Keratinocyte (primary cell): Measurements from ENCODE around the gene MAP7. TPM values are rescaled to one million over a fixed set of nuclear protein-coding genes. Genes with fewer than 3 reads are reported as not detected.

Experiments used
- DNase-seq: peaks from one replicate; pipeline ENCODE4 v3.0.0-alpha.2; 2011; ENCODE audit warnings: low read depth, missing footprints, low spot score
- FAIRE-seq: peaks from 2 replicates; lab custom pipeline; 2011; peaks lifted over from hg19 to GRCh38; lab: Jason Lieb, UNC
- H2AFZ ChIP-seq: 2 replicates; pipeline ENCODE4 v1.6.0; 2012; ENCODE audit warnings: low read length, control low read depth, inconsistent platforms; ENCODE audit not compliant: control insufficient read depth
- H3K27ac ChIP-seq: 2 replicates; pipeline ENCODE4 v1.5.1; 2011; ENCODE audit warnings: low read length; ENCODE audit not compliant: control insufficient read depth, insufficient read depth
- H3K27me3 ChIP-seq: 3 replicates; pipeline ENCODE4 v1.6.0; 2011; ENCODE audit warnings: low read length; ENCODE audit not compliant: control insufficient read depth, insufficient read depth; ENCODE audit errors: extremely low read depth
- H3K36me3 ChIP-seq, 2 experiments: 2 replicates in 1 of 2; 3 replicates in 1 of 2; pipeline ENCODE4 v1.5.1; 2011; ENCODE audit warnings: low read length in 2 of 2, mild to moderate bottlenecking in 1 of 2; ENCODE audit not compliant: control insufficient read depth in 2 of 2, insufficient read depth in 2 of 2; ENCODE audit errors: extremely low read depth in 1 of 2
- H3K4me1 ChIP-seq: 3 replicates; pipeline ENCODE4 v1.5.1; 2011; ENCODE audit warnings: low read length; ENCODE audit not compliant: control insufficient read depth, insufficient read depth; ENCODE audit errors: extremely low read depth
- H3K4me2 ChIP-seq: 3 replicates; pipeline ENCODE4 v1.6.0; 2011; ENCODE audit warnings: low read depth, low read length; ENCODE audit not compliant: control insufficient read depth, insufficient read depth; ENCODE audit errors: extremely low read depth
- H3K4me3 ChIP-seq, 3 experiments: fragments of 200-600 bp in 1 of 3; sonication (generic) in 1 of 3; 2 replicates in 2 of 3; 3 replicates in 1 of 3; pipeline ENCODE4 v1.5.1; 2011 to 2016; ENCODE audit warnings: low read length in 3 of 3, mild to moderate bottlenecking in 3 of 3, control low read depth in 2 of 3, inconsistent platforms in 1 of 3, low read depth in 1 of 3, mixed read lengths in 1 of 3, mixed run types in 1 of 3, moderate library complexity in 1 of 3; ENCODE audit not compliant: control insufficient read depth in 2 of 3, insufficient read depth in 2 of 3; ENCODE audit errors: extremely low read depth in 1 of 3
- H3K79me2 ChIP-seq: 2 replicates; pipeline ENCODE4 v1.6.0; 2012; ENCODE audit warnings: low read length; ENCODE audit not compliant: control insufficient read depth, insufficient read depth
- H3K9ac ChIP-seq: 3 replicates; pipeline ENCODE4 v1.6.0; 2011; ENCODE audit warnings: low read length; ENCODE audit not compliant: control insufficient read depth, insufficient read depth; ENCODE audit errors: extremely low read depth
- H3K9me1 ChIP-seq: 3 replicates; pipeline ENCODE4 v1.6.0; 2011; ENCODE audit warnings: low read length; ENCODE audit not compliant: control insufficient read depth, insufficient read depth; ENCODE audit errors: extremely low read depth
- H3K9me3 ChIP-seq: 2 replicates; pipeline ENCODE4 v1.5.1; 2012; ENCODE audit warnings: low read depth, low read length; ENCODE audit not compliant: control insufficient read depth
- H4K20me1 ChIP-seq: 3 replicates; pipeline ENCODE4 v1.6.0; 2011; ENCODE audit warnings: low read length; ENCODE audit not compliant: control insufficient read depth, insufficient read depth; ENCODE audit errors: extremely low read depth
- CTCF ChIP-seq, 3 experiments: IDR thresholded peaks in 1 of 3; conservative IDR thresholded peaks in 1 of 3; optimal IDR thresholded peaks in 1 of 3; 2 replicates in 2 of 3; 3 replicates in 1 of 3; pipeline versions ENCODE3 to v1.5.1; 2011; ENCODE audit warnings: low read length in 3 of 3, mild to moderate bottlenecking in 3 of 3, moderate library complexity in 2 of 3, control low read depth in 1 of 3, inconsistent platforms in 1 of 3; ENCODE audit not compliant: insufficient read depth in 2 of 3; ENCODE audit errors: extremely low read depth in 1 of 3
- EZH2 ChIP-seq: IDR thresholded peaks from one replicate; pipeline ENCODE4 v1.6.1; 2012; ENCODE audit warnings: inconsistent platforms, mild to moderate bottlenecking, low read length, moderate library complexity
- dilution Hi-C: fragments of 300-500 bp; cut with MboI; formaldehyde crosslinking; loops from one replicate; pipeline ENCODE4 v1.7.0; 2020; ENCODE audit warnings: low sequenced_read_pairs; ENCODE audit not compliant: extremely low pct_ligation_motif_present
- polyA plus RNA-seq, 5 experiments: library from polyadenylated mRNA; depleted of rRNA in 3 of 5; stranded (reverse) in 3 of 5; stranded (forward) in 1 of 5; unstranded in 1 of 5; fragments of >200 nt; gene quantifications; 1 replicate in 1 of 5; 2 replicates in 3 of 5; 3 replicates in 1 of 5; pipeline versions ENCODE4 v1.2.1 to v1.2.3, GENCODE V29; 2011 to 2012; ENCODE audit warnings: missing spikeins in 2 of 5, low read depth in 1 of 5, low replicate concordance in 1 of 5

Gene MAP7
- polyA plus RNA-seq, 1 donor (not counting 4 experiments of a cell fraction or from before 2014, with no cell fraction given): 11.8 TPM

- H3K27me3 ChIP-seq: peaks cover 9% of the 10 kb centered on the region
- no peak overlapping the region for H2AFZ ChIP-seq
- H3K4me2 ChIP-seq: no peak overlapping the region
- no peaks in the 10 kb centered on the region for H4K20me1 ChIP-seq
- no peaks in the 10 kb centered on the region for H3K4me1 ChIP-seq
- dilution Hi-C loops: no loop called here
- no peak overlapping the region for H3K4me3 ChIP-seq
- H3K9me1 ChIP-seq: no peaks in the 10 kb centered on the region
- H3K79me2 ChIP-seq: no peaks in the 10 kb centered on the region
- no peak overlapping the region for H3K9ac ChIP-seq
- TF ChIP-seq CTCF (optimal IDR thresholded peaks at IDR 0.05 in 1 of 3, IDR thresholded peaks at IDR 0.05 in 1 of 3, conservative IDR thresholded peaks at IDR 0.05 in 1 of 3; ENCODE audit: extremely low read depth in 1 of 3, insufficient read depth in 2 of 3, low read length in 3 of 3) (no peak), EZH2 (no peak)
- FAIRE-seq (no peak), DNase-seq (no peak)
- peaks cover 0 to 6% of the 10 kb centered on the region in 2 experiments for H3K36me3 ChIP-seq
- no peak overlapping the region for H3K27ac ChIP-seq
- no peaks in the 10 kb centered on the region for H3K9me3 ChIP-seq
Measured at GRCh38 chr6:136337121-136337520, 213.1 kb downstream of the MAP7 start.

GRCh38 chr6:136335736-136336363 is 214.4 kb downstream of the MAP7 start:
- no peaks in the 10 kb centered on the region for H3K79me2 ChIP-seq
- DNase-seq (no peak), FAIRE-seq (no peak)
- dilution Hi-C loops: no loop called here
- no peak overlapping the region for H3K9ac ChIP-seq
- H3K36me3 ChIP-seq: peaks cover 0 to 1% of the 10 kb centered on the region in 2 experiments
- no peak overlapping the region for H3K4me3 ChIP-seq
- H3K9me3 ChIP-seq: no peaks in the 10 kb centered on the region
- no peak overlapping the region for H3K27ac ChIP-seq
- no peak for TF ChIP-seq CTCF (optimal IDR thresholded peaks at IDR 0.05 in 1 of 3, IDR thresholded peaks at IDR 0.05 in 1 of 3, conservative IDR thresholded peaks at IDR 0.05 in 1 of 3; ENCODE audit: extremely low read depth in 1 of 3, insufficient read depth in 2 of 3, low read length in 3 of 3)
- no peak for TF ChIP-seq EZH2
- no peak overlapping the region for H3K4me2 ChIP-seq
- H2AFZ ChIP-seq: no peak overlapping the region
- no peaks in the 10 kb centered on the region for H3K4me1 ChIP-seq
- no peaks in the 10 kb centered on the region for H3K9me1 ChIP-seq
- peaks cover 9% of the 10 kb centered on the region for H3K27me3 ChIP-seq
- H4K20me1 ChIP-seq: no peaks in the 10 kb centered on the region
